Heart left ventricle (tissue), 16 donors: Measurements from ENCODE around the gene UBE4B. TPM values are rescaled to one million over a fixed set of nuclear protein-coding genes. Genes with fewer than 3 reads are reported as not detected.
A peak's percentile ranks its signal among the peaks of the same experiment; 100 is the strongest.

Experiments
- ATAC-seq, 4 donors: fragments of 200-7000 bp; cut with Tn5 transposase; one replicate each; pipeline ENCODE4 v1.9.1; 2020 to 2022; ENCODE audit warnings: moderate library complexity in 4 of 4, mild to moderate bottlenecking in 3 of 4, moderate number of reproducible peaks in 1 of 4
- DNase-seq, 5 donors: peaks; one replicate each; pipeline ENCODE4 v3.0.0-alpha.2; 2020
- H3K27ac ChIP-seq, 12 donors: fragments of 200-600 bp; sonication (generic) in 4 of 12; one replicate each; pipeline versions ENCODE4 v1.5.0 to v1.8.0; 2016 to 2022; ENCODE audit warnings: mild to moderate bottlenecking in 2 of 12
- H3K27me3 ChIP-seq, 9 donors: fragments of 200-600 bp; sonication (generic) in 2 of 9; one replicate each; pipeline versions ENCODE4 v1.5.1 to v1.8.0; 2016 to 2022; ENCODE audit warnings: mild to moderate bottlenecking in 3 of 9
- H3K36me3 ChIP-seq, 9 donors: fragments of 200-600 bp; sonication (generic) in 2 of 9; one replicate each; pipeline versions ENCODE4 v1.5.0 to v1.8.0; 2018 to 2022; ENCODE audit warnings: mild to moderate bottlenecking in 2 of 9
- H3K4me1 ChIP-seq, 12 donors: fragments of 200-600 bp; sonication (generic) in 4 of 12; one replicate each; pipeline versions ENCODE4 v1.5.0 to v1.8.0; 2016 to 2022; ENCODE audit warnings: mild to moderate bottlenecking in 3 of 12
- H3K4me3 ChIP-seq, 12 donors: fragments of 200-600 bp; sonication (generic) in 4 of 12; one replicate each; pipeline versions ENCODE4 v1.5.0 to v1.8.0; 2017 to 2022; ENCODE audit warnings: mild to moderate bottlenecking in 9 of 12, moderate library complexity in 4 of 12
- H3K9me3 ChIP-seq, 12 donors: fragments of 200-600 bp; sonication (generic) in 4 of 12; one replicate each; pipeline versions ENCODE4 v1.5.0 to v1.8.0; 2016 to 2022; ENCODE audit warnings: mild to moderate bottlenecking in 1 of 12
- POLR2A ChIP-seq, 2 donors: fragments of 450-650 bp; IDR thresholded peaks; one replicate each; pipeline ENCODE4 v1.6.1; 2017; ENCODE audit warnings: antibody characterized with exemption in 2 of 2, mild to moderate bottlenecking in 2 of 2, moderate library complexity in 2 of 2
- WGBS, 4 donors: extraction: QIAGEN DNeasy Blood & Tissue Kit in 2 of 4; methylation state at CpG; one replicate each; pipeline versions ENCODE4 v1.1.5 to v1.1.7; 2013 to 2018; 5-methylcytosine and 5-hydroxymethylcytosine counted together
- intact Hi-C, 10 donors: fragments of 100-400 bp; cut with DNase I; formaldehyde crosslinking; loops; one replicate each; pipeline versions ENCODE4 v1.11.1 to v1.14.2; 2022
- polyA plus RNA-seq, 2 donors: library from polyadenylated mRNA; stranded (reverse); fragments of 200-250 nt; gene quantifications; one replicate each; pipeline ENCODE4 v1.2.3, GENCODE V29; 2013
- total RNA-seq, 9 donors: library from RNA; depleted of rRNA in 2 of 9; stranded (reverse); fragments of >200 nt in 2 of 9; fragmentation: NEBNext Ultra II Directional in 3 of 9; extraction: Animal tissue kit (Norgen Biotek cat#: 25700) in 3 of 9; gene quantifications; one replicate each; pipeline versions ENCODE4 v1.1.0 to v1.2.4, GENCODE V29; 2016 to 2023
- TF ChIP-seq, protein P1 (sequence below), 12 donors: fragments of 200-600 bp; sonication (generic) in 4 of 12; IDR thresholded peaks; one replicate each; pipeline versions ENCODE4 v1.5.0 to v1.8.0; 2018 to 2022; ENCODE audit warnings: antibody characterized with exemption in 12 of 12, mild to moderate bottlenecking in 5 of 12
- donor health status: ischemic (EF 13 %, LVEDD 7.1; RV severe dilation, severe dysfunction).
- donor health status: healthy with polysubstance abuse.
- donor health status: DM: no; HTN: yes; CAD: no.
- donor health status: DM: no; HTN: no; CAD: no.
- donor health status: ischemic (EF 25% LVEDD 6.9; RV normal size, moderate dysfunction).
- donor health status: ischemic (EF 25% LVEDD 5.7; RV mildly dilated, moderate dysfunction).
- donor health status: healthy.
- donor health status: DM: yes; HTN: yes; CAD: no.
- donor health status: ischemic (EF 35%, LVEDD 5.7; RV mildly dilated, moderate dysfunction).
- donor health status: nonischemic (EF 11% LVEDD 7.7; RV severe dilation, severe dysfunction).
- donor health status: DM: yes; HTN: yes; CAD: no.
- donor health status: PGD.
- donor health status: ischemic (EF 29% LVEDD 5.4; RV normal size, mild dysfunction).
- donor health status: nonischemic (EF 23%, LVEDD 6.1; RV moderate dilation, normal function).

The UBE4B gene
- total and polyA plus RNA-seq, 11 donors, result 18.5 to 132 (median 67.3) TPM

DNA sequence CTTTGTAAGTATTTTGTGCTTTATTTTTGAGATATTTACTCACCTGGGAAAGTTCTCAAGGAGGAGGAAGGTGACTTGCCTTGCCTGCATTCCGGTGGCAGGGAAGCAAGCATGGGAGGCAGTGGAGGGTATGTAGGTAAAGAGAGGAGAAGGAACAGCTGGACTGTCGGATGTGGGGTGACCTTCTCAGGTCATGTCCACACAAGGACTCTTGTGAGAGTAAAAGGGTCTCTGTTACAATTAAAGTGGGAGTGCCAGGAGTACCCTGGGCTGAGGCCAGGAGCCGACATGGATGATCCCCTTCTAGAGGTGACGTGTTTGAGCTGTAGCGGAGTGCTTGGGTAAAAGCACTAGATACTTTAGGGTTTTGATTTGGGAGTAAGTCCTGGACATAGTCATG, 25.0 kb downstream of the UBE4B start:
- no peaks in the 10 kb centered on the region for H3K27me3 ChIP-seq
- no peaks in the 10 kb centered on the region for H3K9me3 ChIP-seq
- H3K36me3 ChIP-seq, result peaks cover 0 to 4% (median 0%) of the 10 kb centered on the region in 9 donors
- DNase-seq, result no peak
- no peak overlapping the region for H3K4me3 ChIP-seq
- intact Hi-C loops, result loop anchor here in 1 of 10 donors (10.0 kb wide), 1 partner anchor 47 kb away; no protein-coding TSS in a partner anchor
- peak in 3 of 4 donors; percentile 6 to 33 (median 13) for ATAC-seq
- no peak for TF ChIP-seq POLR2A (IDR thresholded peaks at IDR 0.05)
- TF ChIP-seq, protein P1, sequence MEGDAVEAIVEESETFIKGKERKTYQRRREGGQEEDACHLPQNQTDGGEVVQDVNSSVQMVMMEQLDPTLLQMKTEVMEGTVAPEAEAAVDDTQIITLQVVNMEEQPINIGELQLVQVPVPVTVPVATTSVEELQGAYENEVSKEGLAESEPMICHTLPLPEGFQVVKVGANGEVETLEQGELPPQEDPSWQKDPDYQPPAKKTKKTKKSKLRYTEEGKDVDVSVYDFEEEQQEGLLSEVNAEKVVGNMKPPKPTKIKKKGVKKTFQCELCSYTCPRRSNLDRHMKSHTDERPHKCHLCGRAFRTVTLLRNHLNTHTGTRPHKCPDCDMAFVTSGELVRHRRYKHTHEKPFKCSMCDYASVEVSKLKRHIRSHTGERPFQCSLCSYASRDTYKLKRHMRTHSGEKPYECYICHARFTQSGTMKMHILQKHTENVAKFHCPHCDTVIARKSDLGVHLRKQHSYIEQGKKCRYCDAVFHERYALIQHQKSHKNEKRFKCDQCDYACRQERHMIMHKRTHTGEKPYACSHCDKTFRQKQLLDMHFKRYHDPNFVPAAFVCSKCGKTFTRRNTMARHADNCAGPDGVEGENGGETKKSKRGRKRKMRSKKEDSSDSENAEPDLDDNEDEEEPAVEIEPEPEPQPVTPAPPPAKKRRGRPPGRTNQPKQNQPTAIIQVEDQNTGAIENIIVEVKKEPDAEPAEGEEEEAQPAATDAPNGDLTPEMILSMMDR (IDR thresholded peaks at IDR 0.05), result no peak
- WGBS, 4 donors, result 62 to 71% (median 69%) methylated on average over 5 of the region's 5 CpGs
- H3K4me1 ChIP-seq, result peaks cover 2 to 53% (median 29%) of the 10 kb centered on the region in 12 donors
- H3K27ac ChIP-seq, result peak overlapping the region in 8 of 12 donors; percentile 4 to 62 (median 25)

DNA sequence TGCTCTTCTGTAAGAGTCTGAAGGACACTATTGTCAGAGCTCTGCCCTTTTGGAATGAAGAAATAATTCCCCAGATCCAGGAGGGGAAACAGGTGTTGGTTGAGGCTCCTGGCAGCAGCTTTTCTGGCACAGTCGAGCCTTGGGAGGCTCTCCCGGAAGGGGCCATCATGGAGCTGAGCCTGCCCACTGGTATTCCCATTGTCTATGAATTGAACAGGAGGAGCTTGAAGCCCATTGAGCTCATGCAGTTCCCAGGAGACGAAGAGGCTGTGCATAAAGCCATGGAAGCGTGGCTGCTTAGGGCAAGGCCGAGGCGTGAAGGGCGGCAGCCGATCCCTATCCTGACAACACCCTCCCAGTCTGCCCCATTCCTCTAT, 26.6 kb downstream of the UBE4B start:
- H3K27me3 ChIP-seq, result no peaks in the 10 kb centered on the region
- peak in 3 of 4 donors; percentile 29 to 33 (median 32) for ATAC-seq
- no peaks in the 10 kb centered on the region for H3K9me3 ChIP-seq
- no peak overlapping the region for H3K4me3 ChIP-seq
- 56 to 73% (median 67%) methylated on average over 6 to 8 of the region's 8 CpGs for WGBS, 4 donors
- intact Hi-C loops, result loop anchor here in 1 of 10 donors (10.0 kb wide), 1 partner anchor 45 kb away; no protein-coding TSS in a partner anchor
- DNase-seq, result peak in 1 of 5 donors; percentile 38
- H3K4me1 ChIP-seq, result peaks cover 2 to 53% (median 33%) of the 10 kb centered on the region in 12 donors
- TF ChIP-seq POLR2A (IDR thresholded peaks at IDR 0.05), result no peak
- TF ChIP-seq, protein P1 (IDR thresholded peaks at IDR 0.05), result no peak
- H3K36me3 ChIP-seq, result no peaks in the 10 kb centered on the region
- peak overlapping the region in 2 of 12 donors; percentile 19 to 39 for H3K27ac ChIP-seq

DNA sequence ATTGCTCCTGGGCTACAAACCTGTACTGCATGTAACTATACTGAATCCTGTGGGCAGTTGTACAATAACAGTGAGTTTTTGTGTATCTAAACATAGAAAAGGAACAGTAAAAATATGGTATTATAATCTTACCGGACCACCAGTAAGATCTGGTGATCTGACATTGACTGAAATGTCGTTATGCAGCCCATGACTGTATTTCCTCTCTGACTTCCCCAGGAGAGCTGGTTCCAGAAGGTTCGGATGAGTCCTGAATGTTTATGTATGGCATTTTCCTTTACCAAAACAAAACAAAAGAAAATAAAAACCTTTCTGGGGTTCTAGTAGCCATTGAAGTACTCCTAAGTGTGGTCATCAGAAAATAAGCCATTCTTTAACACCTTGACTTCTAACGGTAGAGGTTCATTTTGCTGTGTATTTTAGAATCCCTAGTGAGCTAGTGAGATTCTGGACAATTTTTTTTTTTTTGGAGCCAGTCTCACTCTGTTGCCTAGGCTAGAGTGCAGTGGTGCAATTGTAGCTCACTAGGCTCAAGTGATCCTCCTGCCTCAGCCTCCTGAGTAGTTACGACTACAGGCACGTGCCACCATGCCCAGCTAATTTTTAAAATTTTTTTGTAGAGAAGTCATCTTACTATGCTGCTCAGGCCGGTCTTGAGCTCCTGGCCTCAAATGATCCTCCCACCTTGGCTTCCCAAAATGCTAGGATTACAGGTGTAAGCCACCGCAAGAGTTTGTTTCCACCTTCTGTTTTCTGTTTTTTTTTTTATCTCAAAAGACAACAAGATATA, 27.7 kb downstream of the UBE4B start:
- intact Hi-C loops, result no loop called here
- Histone ChIP-seq H3K27me3 (no peaks in the 10 kb centered on the region), H3K36me3 (no peaks in the 10 kb centered on the region), H3K27ac (no peak overlapping the region), H3K9me3 (no peaks in the 10 kb centered on the region), H3K4me1 (peaks cover 4 to 62% (median 42%) of the 10 kb centered on the region in 12 donors), H3K4me3 (no peak overlapping the region)
- ATAC-seq, result no peak
- WGBS, 4 donors, result 79 to 84% (median 81%) methylated on average over 8 of the region's 8 CpGs
- TF ChIP-seq, protein P1 (IDR thresholded peaks at IDR 0.05), result no peak
- TF ChIP-seq POLR2A (IDR thresholded peaks at IDR 0.05), result no peak
- DNase-seq, result no peak

DNA sequence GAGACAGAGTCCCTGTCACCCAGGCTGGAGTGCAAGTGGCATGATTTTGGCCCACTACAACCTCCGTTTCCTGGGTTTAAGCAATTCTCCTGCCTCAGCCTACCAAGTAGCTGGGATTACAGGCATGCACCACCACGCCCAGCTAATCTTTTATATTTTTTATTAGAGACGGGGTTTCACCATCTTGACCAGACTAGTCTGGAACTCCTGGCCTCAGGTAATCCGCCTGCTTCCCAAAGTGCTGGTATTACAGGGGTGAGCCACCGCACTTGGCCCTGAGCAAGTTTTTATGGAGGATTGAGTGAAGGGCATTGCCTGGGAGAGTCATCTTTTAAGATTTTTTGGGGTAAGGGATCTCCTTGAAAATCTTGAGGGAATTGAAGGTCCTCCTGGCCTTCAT, 28.5 kb downstream of the UBE4B start:
- DNase-seq (no peak), ATAC-seq (no peak)
- H3K36me3 ChIP-seq, result no peaks in the 10 kb centered on the region
- peaks cover 5 to 62% (median 41%) of the 10 kb centered on the region in 12 donors for H3K4me1 ChIP-seq
- no peak overlapping the region for H3K4me3 ChIP-seq
- H3K9me3 ChIP-seq, result no peaks in the 10 kb centered on the region
- intact Hi-C loops, result no loop called here
- H3K27me3 ChIP-seq, result no peaks in the 10 kb centered on the region
- TF ChIP-seq POLR2A (IDR thresholded peaks at IDR 0.05), result no peak
- TF ChIP-seq, protein P1 (IDR thresholded peaks at IDR 0.05), result no peak
- no peak overlapping the region for H3K27ac ChIP-seq
- WGBS, 4 donors, result 88 to 96% (median 92%) methylated on average over 5 of the region's 5 CpGs
